GM12878 (cell line): Measurements from ENCODE around the gene EFNA3. TPM values are rescaled to one million over a fixed set of nuclear protein-coding genes. Genes with fewer than 3 reads are reported as not detected.

Experiments used
- ATAC-seq: fragments of 200-7000 bp; cut with Tn5 transposase; 3 replicates; pipeline ENCODE4 v1.9.1; 2020; ENCODE audit warnings: mild to moderate bottlenecking, moderate library complexity
- BruUV-seq: library from RNA; stranded (reverse); fragments of 400-500 nt; replicated peaks from 2 replicates; lab custom pipeline; 2021; lab: Mats Ljungman, UMichigan
- CTCF ChIA-PET: fragments of 300-600 bp; sonication (Branson Sonifier 250); formaldehyde crosslinking; extraction: SDS; loops from one replicate; lab custom pipeline; 2021; ENCODE audit warnings: inconsistent platforms; lab: Yijun Ruan, JAX
- POLR2A ChIA-PET: fragments of 350-600 bp; formaldehyde crosslinking; extraction: SDS; loops from one replicate; lab custom pipeline; 2021; ENCODE audit warnings: inconsistent platforms; lab: Charles Lee
- RAD21 ChIA-PET: fragments of 300-600 bp; sonication (Branson Sonifier 250); formaldehyde crosslinking; loops from one replicate; lab custom pipeline; 2023; ENCODE audit warnings: antibody characterized with exemption; ENCODE audit not compliant: unreplicated experiment; lab: Charles Lee
- SMC1A ChIA-PET: fragments of 300-600 bp; sonication (Branson Sonifier 250); formaldehyde crosslinking; loops from one replicate; lab custom pipeline; 2023; ENCODE audit not compliant: unreplicated experiment, uncharacterized antibody; lab: Charles Lee
- DNase-seq: peaks from one replicate; pipeline ENCODE4 v3.0.0-alpha.2; 2011; ENCODE audit warnings: low read depth, low spot score
- FAIRE-seq: peaks from 3 replicates; lab custom pipeline; 2011; peaks lifted over from hg19 to GRCh38; lab: Jason Lieb, UNC
- H2AFZ ChIP-seq: 2 replicates; pipeline ENCODE4 v1.6.0; 2011; ENCODE audit warnings: low read depth, low read length, control low read depth; ENCODE audit not compliant: control insufficient read depth
- H3K27ac ChIP-seq: 2 replicates; pipeline ENCODE4 v1.5.1; 2011; ENCODE audit warnings: control low read depth; ENCODE audit not compliant: control insufficient read depth, insufficient read depth
- H3K27me3 ChIP-seq, 2 experiments: replicated peaks in 1 of 2; 2 replicates each; pipeline versions ENCODE4 v1.6.0 to v1.6.1; 2011; ENCODE audit warnings: low read length in 1 of 2; ENCODE audit not compliant: control insufficient read depth in 2 of 2, insufficient read depth in 2 of 2
- H3K36me3 ChIP-seq, 2 experiments: 2 replicates each; pipeline ENCODE4 v1.5.1; 2011; ENCODE audit warnings: low read length in 1 of 2; ENCODE audit not compliant: control insufficient read depth in 2 of 2, insufficient read depth in 2 of 2
- H3K4me1 ChIP-seq: 2 replicates; pipeline ENCODE4 v1.6.1; 2011; ENCODE audit warnings: mild to moderate bottlenecking, low read length, moderate library complexity, mixed read lengths; ENCODE audit not compliant: control insufficient read depth, insufficient read depth
- H3K4me2 ChIP-seq: 2 replicates; pipeline ENCODE4 v1.6.0; 2011; ENCODE audit warnings: control low read depth; ENCODE audit not compliant: control insufficient read depth, insufficient read depth
- H3K4me3 ChIP-seq: fragments of 200-600 bp; sonication (generic); 2 replicates; pipeline ENCODE4 v1.5.1; 2016
- H3K79me2 ChIP-seq: 2 replicates; pipeline ENCODE4 v1.6.0; 2011; ENCODE audit warnings: low read length; ENCODE audit not compliant: control insufficient read depth, insufficient read depth
- H3K9ac ChIP-seq: 2 replicates; pipeline ENCODE4 v1.8.0; 2011; ENCODE audit warnings: low read length, control low read depth, mixed read lengths; ENCODE audit not compliant: control insufficient read depth, insufficient read depth
- H3K9me3 ChIP-seq: replicated peaks from 3 replicates; pipeline ENCODE4 v1.5.1; 2011; ENCODE audit warnings: mild to moderate bottlenecking, low read length; ENCODE audit not compliant: control insufficient read depth, insufficient read depth
- H4K20me1 ChIP-seq: 2 replicates; pipeline ENCODE4 v1.6.0; 2011; ENCODE audit not compliant: control insufficient read depth, insufficient read depth
- CHD4 ChIP-seq: fragments of 200-600 bp; sonication (generic); IDR thresholded peaks from 2 replicates; pipeline ENCODE4 v1.6.1; 2016; ENCODE audit warnings: mild to moderate bottlenecking
- HCFC1 ChIP-seq: fragments of 150-350 bp; IDR thresholded peaks from 2 replicates; pipeline ENCODE4 v1.6.1; 2014; ENCODE audit warnings: low read length
- HDAC2 ChIP-seq: fragments of 200-600 bp; sonication (generic); IDR thresholded peaks from 2 replicates; pipeline ENCODE4 v1.6.1; 2017
- HDAC6 ChIP-seq: fragments of 200-600 bp; sonication (generic); IDR thresholded peaks from one replicate; pipeline ENCODE4 v1.8.0; 2017; ENCODE audit warnings: antibody characterized with exemption; ENCODE audit not compliant: unreplicated experiment
- NFYA ChIP-seq: IDR thresholded peaks from 2 replicates; pipeline ENCODE4 v1.6.1; 2011; ENCODE audit warnings: low read depth, mild to moderate bottlenecking, low read length, improper control_type of control experiment, borderline replicate concordance
- RUNX3 ChIP-seq: IDR thresholded peaks from 2 replicates; pipeline ENCODE4 v1.6.1; 2012; ENCODE audit warnings: low read length, inconsistent platforms
- TCF12 ChIP-seq: IDR thresholded peaks from 2 replicates; pipeline ENCODE4 v1.6.1; 2011; ENCODE audit warnings: low read depth, mild to moderate bottlenecking, low read length
- ZSCAN29 ChIP-seq: fragments of 450-650 bp; IDR thresholded peaks from 2 replicates; pipeline ENCODE4 v1.6.1; 2017; ENCODE audit warnings: mild to moderate bottlenecking, moderate library complexity
- WGBS: methylation state at CpG from one replicate; pipeline ENCODE4 v1.1.6; 2016; ENCODE audit warnings: low lambda C conversion rate; ENCODE audit not compliant: insufficient replicate concordance, insufficient coverage; ENCODE audit errors: missing lambda C conversion rate; 5-methylcytosine and 5-hydroxymethylcytosine counted together
- in situ Hi-C: fragments of 300-500 bp; cut with MboI; formaldehyde crosslinking; loops from 9 replicates; pipeline ENCODE4 v1.14.3; 2018; ENCODE audit warnings: mixed read lengths
- intact Hi-C: fragments of 100-400 bp; cut with micrococcal nuclease; formaldehyde crosslinking; loops from one replicate; pipeline ENCODE4 v1.14.2; 2022; ENCODE audit not compliant: unreplicated experiment
- polyA plus RNA-seq, 11 experiments: library from polyadenylated mRNA; depleted of rRNA in 4 of 11; unstranded in 6 of 11; stranded (reverse) in 5 of 11; fragments of >200 nt; fragmentation: Nextera tagmentation in 4 of 11; fragmentation: Illumina TruSeq in 1 of 11; extraction: Ambion mirVana in 4 of 11; extraction: Trizol in 1 of 11; gene quantifications; 1 replicate in 1 of 11; 2 replicates in 10 of 11; pipeline versions ENCODE4 v1.2.1 to v1.2.3, GENCODE V29; 2011 to 2016; ENCODE audit warnings: inconsistent platforms in 2 of 11, missing spikeins in 2 of 11, low read depth in 1 of 11
- total RNA-seq, 4 experiments: library from RNA; depleted of rRNA in 3 of 4; stranded (reverse); fragments of >200 nt in 3 of 4; fragmentation: Illumina TruSeq in 1 of 4; extraction: Trizol in 1 of 4; gene quantifications; 2 replicates each; pipeline versions ENCODE4 v1.2.1 to v1.2.3, GENCODE V29; 2013 to 2021
- TF ChIP-seq, protein P1 (sequence below): IDR thresholded peaks from 2 replicates; pipeline ENCODE4 v1.6.1; 2011; ENCODE audit warnings: low read depth, low read length, improper control_type of control experiment, borderline replicate concordance
- TF ChIP-seq, protein P2 (sequence below): fragments of 450-650 bp; formaldehyde crosslinking; IDR thresholded peaks from 2 replicates; pipeline ENCODE4 v1.5.0; 2022; ENCODE audit warnings: mild to moderate bottlenecking, missing genetic modification characterization
- TF ChIP-seq, protein P3 (sequence below), 3 experiments: IDR thresholded peaks in 2 of 3; conservative IDR thresholded peaks in 1 of 3; 2 replicates each; pipeline ENCODE4 v1.5.1; 2011; ENCODE audit warnings: low read depth in 3 of 3, low read length in 3 of 3, mild to moderate bottlenecking in 3 of 3, control low read depth in 2 of 3, moderate library complexity in 2 of 3, inconsistent platforms in 1 of 3, mixed read lengths in 1 of 3; ENCODE audit not compliant: control insufficient read depth in 2 of 3, insufficient read depth in 1 of 3; ENCODE audit errors: extremely low read depth in 1 of 3
- TF ChIP-seq, protein P4 (sequence below): IDR thresholded peaks from 2 replicates; pipeline ENCODE4 v1.6.1; 2012; ENCODE audit warnings: mild to moderate bottlenecking, low read depth, low read length

Gene EFNA3
- total and polyA plus RNA-seq, 10 of the 15 experiments (the other 5 are each of a cell fraction or from before 2014, with no cell fraction given), result 0.08 to 5.4 (median 1.1) TPM

DNA sequence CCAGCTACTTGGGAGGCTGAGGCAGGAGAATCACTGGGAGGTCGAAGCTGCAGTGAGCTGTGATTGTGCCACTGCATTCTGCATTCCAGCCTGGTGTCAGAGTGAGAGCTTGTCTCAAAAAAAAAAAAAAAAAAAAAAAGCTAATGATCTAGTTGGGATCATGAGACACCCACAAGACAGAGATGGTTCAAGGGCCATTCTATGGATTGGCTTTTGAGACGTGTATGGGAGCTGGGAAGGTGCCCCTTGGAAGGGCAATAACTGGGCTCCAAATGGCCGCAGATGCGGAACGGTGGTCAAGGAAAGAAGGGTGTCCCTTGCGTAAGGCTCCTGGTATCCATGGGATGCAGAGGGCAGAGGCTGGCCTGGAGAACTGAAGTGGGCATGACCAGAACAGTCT, 34.3 kb upstream of the EFNA3 start:
- no peak overlapping the region for H3K27ac ChIP-seq
- intact Hi-C loops, result no loop called here

More for the DNA sequence above, 34.3 kb upstream of the EFNA3 start:
- SMC1A ChIA-PET, result interaction anchor here (1.0 to 3.0 kb wide), 4 partner anchors 15 to 527 kb away, joined by 4 to 17 read pairs (median 12); no protein-coding TSS in a partner anchor
- peaks cover 2 to 3% of the 10 kb centered on the region in 2 experiments; a peak in 2 of 4 replicates for H3K27me3 ChIP-seq
- no peaks in the 10 kb centered on the region for H3K36me3 ChIP-seq
- H3K9me3 ChIP-seq, result no peaks in the 10 kb centered on the region
- TF ChIP-seq HCFC1 (no peak), RUNX3 (no peak), CHD4 (no peak), NFYA (no peak), HDAC2 (no peak), HDAC6 (no peak), ZSCAN29 (no peak), TCF12 (no peak)
- TF ChIP-seq, protein P1, sequence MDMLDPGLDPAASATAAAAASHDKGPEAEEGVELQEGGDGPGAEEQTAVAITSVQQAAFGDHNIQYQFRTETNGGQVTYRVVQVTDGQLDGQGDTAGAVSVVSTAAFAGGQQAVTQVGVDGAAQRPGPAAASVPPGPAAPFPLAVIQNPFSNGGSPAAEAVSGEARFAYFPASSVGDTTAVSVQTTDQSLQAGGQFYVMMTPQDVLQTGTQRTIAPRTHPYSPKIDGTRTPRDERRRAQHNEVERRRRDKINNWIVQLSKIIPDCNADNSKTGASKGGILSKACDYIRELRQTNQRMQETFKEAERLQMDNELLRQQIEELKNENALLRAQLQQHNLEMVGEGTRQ, result no peak
- TF ChIP-seq, protein P2, sequence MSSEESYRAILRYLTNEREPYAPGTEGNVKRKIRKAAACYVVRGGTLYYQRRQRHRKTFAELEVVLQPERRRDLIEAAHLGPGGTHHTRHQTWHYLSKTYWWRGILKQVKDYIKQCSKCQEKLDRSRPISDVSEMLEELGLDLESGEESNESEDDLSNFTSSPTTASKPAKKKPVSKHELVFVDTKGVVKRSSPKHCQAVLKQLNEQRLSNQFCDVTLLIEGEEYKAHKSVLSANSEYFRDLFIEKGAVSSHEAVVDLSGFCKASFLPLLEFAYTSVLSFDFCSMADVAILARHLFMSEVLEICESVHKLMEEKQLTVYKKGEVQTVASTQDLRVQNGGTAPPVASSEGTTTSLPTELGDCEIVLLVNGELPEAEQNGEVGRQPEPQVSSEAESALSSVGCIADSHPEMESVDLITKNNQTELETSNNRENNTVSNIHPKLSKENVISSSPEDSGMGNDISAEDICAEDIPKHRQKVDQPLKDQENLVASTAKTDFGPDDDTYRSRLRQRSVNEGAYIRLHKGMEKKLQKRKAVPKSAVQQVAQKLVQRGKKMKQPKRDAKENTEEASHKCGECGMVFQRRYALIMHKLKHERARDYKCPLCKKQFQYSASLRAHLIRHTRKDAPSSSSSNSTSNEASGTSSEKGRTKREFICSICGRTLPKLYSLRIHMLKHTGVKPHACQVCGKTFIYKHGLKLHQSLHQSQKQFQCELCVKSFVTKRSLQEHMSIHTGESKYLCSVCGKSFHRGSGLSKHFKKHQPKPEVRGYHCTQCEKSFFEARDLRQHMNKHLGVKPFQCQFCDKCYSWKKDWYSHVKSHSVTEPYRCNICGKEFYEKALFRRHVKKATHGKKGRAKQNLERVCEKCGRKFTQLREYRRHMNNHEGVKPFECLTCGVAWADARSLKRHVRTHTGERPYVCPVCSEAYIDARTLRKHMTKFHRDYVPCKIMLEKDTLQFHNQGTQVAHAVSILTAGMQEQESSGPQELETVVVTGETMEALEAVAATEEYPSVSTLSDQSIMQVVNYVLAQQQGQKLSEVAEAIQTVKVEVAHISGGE (CRISPR knock-in tag), result no peak
- TF ChIP-seq, protein P3, sequence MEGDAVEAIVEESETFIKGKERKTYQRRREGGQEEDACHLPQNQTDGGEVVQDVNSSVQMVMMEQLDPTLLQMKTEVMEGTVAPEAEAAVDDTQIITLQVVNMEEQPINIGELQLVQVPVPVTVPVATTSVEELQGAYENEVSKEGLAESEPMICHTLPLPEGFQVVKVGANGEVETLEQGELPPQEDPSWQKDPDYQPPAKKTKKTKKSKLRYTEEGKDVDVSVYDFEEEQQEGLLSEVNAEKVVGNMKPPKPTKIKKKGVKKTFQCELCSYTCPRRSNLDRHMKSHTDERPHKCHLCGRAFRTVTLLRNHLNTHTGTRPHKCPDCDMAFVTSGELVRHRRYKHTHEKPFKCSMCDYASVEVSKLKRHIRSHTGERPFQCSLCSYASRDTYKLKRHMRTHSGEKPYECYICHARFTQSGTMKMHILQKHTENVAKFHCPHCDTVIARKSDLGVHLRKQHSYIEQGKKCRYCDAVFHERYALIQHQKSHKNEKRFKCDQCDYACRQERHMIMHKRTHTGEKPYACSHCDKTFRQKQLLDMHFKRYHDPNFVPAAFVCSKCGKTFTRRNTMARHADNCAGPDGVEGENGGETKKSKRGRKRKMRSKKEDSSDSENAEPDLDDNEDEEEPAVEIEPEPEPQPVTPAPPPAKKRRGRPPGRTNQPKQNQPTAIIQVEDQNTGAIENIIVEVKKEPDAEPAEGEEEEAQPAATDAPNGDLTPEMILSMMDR (IDR thresholded peaks at IDR 0.05 in 2 of 3, conservative IDR thresholded peaks at IDR 0.05 in 1 of 3; ENCODE audit: control insufficient read depth in 2 of 3, extremely low read depth in 1 of 3, insufficient read depth in 1 of 3, low read depth in 3 of 3, low read length in 3 of 3), result no peak
- TF ChIP-seq, protein P4, sequence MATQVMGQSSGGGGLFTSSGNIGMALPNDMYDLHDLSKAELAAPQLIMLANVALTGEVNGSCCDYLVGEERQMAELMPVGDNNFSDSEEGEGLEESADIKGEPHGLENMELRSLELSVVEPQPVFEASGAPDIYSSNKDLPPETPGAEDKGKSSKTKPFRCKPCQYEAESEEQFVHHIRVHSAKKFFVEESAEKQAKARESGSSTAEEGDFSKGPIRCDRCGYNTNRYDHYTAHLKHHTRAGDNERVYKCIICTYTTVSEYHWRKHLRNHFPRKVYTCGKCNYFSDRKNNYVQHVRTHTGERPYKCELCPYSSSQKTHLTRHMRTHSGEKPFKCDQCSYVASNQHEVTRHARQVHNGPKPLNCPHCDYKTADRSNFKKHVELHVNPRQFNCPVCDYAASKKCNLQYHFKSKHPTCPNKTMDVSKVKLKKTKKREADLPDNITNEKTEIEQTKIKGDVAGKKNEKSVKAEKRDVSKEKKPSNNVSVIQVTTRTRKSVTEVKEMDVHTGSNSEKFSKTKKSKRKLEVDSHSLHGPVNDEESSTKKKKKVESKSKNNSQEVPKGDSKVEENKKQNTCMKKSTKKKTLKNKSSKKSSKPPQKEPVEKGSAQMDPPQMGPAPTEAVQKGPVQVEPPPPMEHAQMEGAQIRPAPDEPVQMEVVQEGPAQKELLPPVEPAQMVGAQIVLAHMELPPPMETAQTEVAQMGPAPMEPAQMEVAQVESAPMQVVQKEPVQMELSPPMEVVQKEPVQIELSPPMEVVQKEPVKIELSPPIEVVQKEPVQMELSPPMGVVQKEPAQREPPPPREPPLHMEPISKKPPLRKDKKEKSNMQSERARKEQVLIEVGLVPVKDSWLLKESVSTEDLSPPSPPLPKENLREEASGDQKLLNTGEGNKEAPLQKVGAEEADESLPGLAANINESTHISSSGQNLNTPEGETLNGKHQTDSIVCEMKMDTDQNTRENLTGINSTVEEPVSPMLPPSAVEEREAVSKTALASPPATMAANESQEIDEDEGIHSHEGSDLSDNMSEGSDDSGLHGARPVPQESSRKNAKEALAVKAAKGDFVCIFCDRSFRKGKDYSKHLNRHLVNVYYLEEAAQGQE, result no peak
- no peak overlapping the region for H2AFZ ChIP-seq
- 64% methylated on average over 6 of the region's 6 CpGs for WGBS
- no peak for FAIRE-seq
- ATAC-seq, result no peak
- RAD21 ChIA-PET, result interaction anchor here (0.6 to 3.6 kb wide), 13 partner anchors 8 to 484 kb away, joined by 3 to 16 read pairs (median 5); partner anchors contain the start of genes KRTCAP2 and PYGO2
- H4K20me1 ChIP-seq, result no peaks in the 10 kb centered on the region
- POLR2A ChIA-PET, result interaction anchor here (0.8 to 1.8 kb wide), 3 partner anchors 11 to 41 kb away, joined by 3 to 4 read pairs (median 3); no protein-coding TSS in a partner anchor
- no peak overlapping the region for H3K4me3 ChIP-seq
- CTCF ChIA-PET, result interaction anchor here (0.6 to 6.1 kb wide), 30 partner anchors 12 to 484 kb away, joined by 3 to 121 read pairs (median 5); partner anchors contain the start of genes EFNA3, FLAD1, KRTCAP2 and LENEP
- H3K4me1 ChIP-seq, result no peaks in the 10 kb centered on the region
- H3K9ac ChIP-seq, result no peak overlapping the region
- BruUV-seq, result no TSS peak
- no peaks in the 10 kb centered on the region for H3K79me2 ChIP-seq
- no peak for DNase-seq
- in situ Hi-C loops, result no loop called here
- no peak overlapping the region for H3K4me2 ChIP-seq
